ENCODE results near the gene GNB1L.

Gene GNB1L

GRCh38 chr22:19744350-19745006 is 110.2 kb downstream of the GNB1L start:
- no peak for DNase-seq

GRCh38 chr22:19743651-19744050 is 111.0 kb downstream of the GNB1L start:
- no peak for DNase-seq

DNA sequence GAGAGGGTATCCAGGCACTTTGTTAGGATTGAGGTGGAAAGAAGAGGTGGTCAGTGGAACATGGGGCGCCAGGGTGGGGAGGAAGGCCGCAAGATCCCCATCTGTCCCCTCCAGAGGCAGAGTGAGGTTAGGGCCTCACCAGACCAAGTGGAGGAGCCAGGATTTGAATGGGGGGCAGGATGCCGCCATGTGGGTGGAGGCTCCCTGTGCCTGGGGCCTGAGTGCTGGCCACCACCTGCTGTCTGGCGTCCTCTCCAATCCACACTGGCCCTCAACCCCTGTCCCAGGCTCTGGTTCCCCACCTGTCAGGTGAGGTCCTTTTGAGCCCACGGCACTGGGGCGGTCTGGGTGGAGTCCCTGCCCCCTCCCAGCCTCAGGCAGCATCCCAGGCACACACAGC is 111.6 kb downstream of the GNB1L start:
- DNase-seq, result no peak

GRCh38 chr22:19742160-19743066 is 112.3 kb downstream of the GNB1L start:
- no peak for DNase-seq

- DNase-seq, result no peak
Observed at GRCh38 chr22:19741053-19741452, 113.6 kb downstream of the GNB1L start.

DNA sequence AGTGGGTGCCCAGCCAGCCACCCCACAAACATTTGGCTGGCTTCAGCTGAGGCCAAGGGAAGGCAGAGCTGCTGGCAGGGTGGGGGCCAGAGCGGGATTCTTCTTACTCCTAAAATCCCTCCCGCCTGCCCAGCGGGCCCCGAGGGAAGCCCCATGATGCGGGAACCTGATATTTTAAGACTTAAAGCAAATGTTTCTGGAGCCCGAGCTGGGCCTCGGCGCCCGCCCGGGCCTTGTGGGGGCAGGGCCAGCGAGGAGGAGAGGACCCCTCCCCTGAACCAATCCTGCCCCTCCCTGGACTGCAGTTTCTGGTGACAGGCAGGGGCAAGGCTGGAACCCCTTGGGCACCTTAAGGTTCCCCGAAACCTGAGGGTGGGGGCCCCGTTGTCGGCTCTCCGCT is 114.1 kb downstream of the GNB1L start:
- no peak for DNase-seq

DNA sequence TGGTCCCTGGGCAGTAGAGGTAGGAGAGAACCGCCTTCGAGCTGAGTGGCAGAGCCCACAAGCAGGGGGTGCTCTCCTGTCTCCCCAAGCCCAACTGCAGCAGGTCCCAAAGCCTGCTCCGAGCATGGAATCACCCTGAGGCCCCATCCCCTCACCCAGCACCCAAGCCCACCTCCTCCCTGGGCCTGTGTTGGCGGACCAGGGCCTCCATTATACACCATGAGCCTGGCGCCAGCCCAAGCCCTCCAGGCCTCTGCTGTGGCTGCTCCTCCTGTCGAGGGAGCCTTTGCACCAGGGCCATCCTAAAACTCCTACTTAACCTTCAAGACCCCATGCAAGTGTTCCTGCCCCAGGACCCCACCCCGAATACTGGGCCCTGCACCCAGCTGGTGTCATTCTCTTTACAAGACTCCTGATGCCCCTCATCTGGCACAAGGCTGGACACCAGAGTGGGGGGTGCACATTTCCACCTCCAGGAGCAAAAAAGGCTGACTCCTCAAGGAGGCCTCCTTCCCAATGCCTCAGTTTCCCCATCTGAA is 114.7 kb downstream of the GNB1L start:
- DNase-seq, result no peak

GRCh38 chr22:19739448-19739895 is 115.2 kb downstream of the GNB1L start:
- DNase-seq, result no peak

DNA sequence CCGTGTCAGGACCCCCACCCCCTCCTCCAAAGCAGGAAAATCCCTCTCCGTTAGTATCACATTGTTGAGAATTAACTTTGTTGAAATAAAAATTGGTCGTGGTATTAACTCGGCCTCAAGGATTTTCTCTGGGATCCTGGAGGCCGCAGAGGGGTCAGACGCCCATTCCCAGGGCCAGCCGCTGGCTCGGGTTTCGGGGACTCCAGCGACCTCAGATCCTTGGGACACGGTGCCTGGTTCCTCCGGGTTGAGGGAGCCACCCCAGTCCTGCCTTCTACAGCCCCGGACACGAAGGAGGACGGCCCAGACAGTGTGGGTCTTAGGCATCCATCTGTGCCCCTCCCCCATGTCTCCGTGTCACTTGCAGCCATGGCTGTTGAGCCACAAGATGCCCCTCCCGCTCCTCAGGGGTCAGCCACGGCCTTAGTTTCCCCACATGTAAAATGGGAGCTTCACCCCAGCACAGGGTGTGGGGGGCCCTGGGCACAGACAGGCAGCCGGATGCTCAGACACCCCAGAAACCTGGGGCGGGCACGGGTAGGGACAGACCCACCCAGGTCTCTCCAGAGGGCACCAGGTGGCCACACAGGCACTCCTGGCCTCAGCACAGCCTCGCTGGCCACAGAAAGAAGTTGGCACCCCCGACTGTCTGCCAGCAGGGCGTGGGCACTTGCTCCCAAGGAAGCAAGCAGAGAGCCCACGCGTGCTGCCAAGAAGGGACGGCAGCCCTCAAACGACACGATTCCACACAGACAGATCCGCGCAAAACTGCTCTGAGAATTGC is 115.8 kb downstream of the GNB1L start:
- no peak for DNase-seq

GRCh38 chr22:19737846-19738663 is 116.6 kb downstream of the GNB1L start:
- no peak for DNase-seq

DNA sequence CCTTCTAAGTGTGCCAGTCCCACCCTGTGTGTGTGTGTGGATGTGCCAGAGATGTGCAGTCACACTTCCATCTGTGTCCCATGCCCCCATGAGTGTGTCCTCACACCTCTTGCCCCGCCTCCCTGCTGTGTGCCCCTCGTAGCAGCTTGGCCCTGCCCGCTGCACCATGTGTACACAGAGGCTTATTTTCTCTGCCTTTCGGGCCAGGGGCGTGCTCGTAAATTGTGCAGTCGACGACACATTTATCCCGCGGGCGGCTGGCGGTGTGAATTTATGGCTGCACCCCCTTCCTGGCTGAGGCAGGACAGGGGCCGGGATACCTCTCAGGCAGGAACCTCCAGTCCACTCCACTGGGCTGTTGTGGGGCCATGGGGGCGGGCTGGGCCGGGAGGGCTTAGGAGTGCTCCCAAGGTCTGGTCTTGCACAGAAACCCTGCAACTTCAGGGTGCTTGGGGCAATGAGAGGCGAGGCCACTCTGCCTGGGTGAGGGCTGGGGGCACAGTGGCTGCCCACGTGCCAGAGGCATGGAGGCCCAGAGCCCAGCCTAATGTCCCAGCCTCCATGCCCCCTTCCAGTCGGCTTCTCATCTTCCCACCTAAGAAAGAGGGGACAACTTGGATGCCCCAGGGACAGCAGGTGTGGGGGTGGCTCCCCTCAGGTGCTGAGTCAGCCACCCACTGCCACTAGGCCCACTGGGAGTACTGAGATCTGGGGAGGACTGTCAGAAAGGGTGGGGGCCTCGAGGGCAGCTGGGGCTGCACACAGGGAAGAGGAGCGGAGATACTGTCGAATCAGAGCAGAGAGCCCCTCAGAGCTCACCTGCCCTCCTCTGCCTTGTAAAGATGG is 118.8 kb downstream of the GNB1L start:
- no peak for DNase-seq

- no peak for DNase-seq
Observed at GRCh38 chr22:19734837-19735382, 119.8 kb downstream of the GNB1L start.

DNA sequence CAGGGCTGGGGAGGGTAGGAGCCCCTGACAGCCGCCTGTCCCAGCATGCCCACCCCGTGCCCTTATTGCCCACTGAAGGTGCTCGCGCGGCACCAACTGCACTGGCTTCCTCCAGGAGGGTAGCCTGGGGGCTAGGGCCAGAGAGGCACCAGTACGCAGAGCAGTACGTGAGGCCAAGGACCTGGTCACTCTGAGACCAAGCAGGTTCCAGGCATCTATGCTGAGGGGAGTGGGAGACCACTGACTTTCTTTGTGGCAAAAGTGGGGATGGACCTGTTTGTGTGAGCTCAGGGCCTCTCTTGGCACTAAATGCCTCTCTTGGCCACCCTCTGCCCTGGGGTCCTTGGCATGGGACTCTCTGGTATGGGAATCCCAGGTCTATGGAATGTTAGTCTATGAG is 120.5 kb downstream of the GNB1L start:
- no peak for DNase-seq

- DNase-seq, result no peak
Observed at GRCh38 chr22:19733755-19734154, 120.9 kb downstream of the GNB1L start.
